Measurements from ENCODE around the gene POU4F1. TPM values are rescaled to one million over a fixed set of nuclear protein-coding genes. Genes with fewer than 3 reads are reported as not detected.

Gene POU4F1
- total and polyA plus RNA-seq, 12 donors: 0.03 TPM; not detected in 11

GRCh38 chr13:78606471-78607408, 3.4 kb upstream of the POU4F1 start:
- intact Hi-C loops (cut with DNase I): loop anchor here in 1 of 2 donors (10.0 kb wide), 1 partner anchor 58 kb away; no protein-coding TSS in a partner anchor
- H3K9me3 ChIP-seq (replicated peaks in 1 of 3): no peaks in the 10 kb centered on the region
- H3K27ac ChIP-seq: no peak overlapping the region
- peaks cover 67% of the 10 kb centered on the region for H3K27me3 ChIP-seq
- DNase-seq: no peak
- H3K36me3 ChIP-seq (replicated peaks in 1 of 2): no peaks in the 10 kb centered on the region
- TF ChIP-seq CTCF (IDR thresholded peaks at IDR 0.05): no peak
- no peak for TF ChIP-seq POLR2A (IDR thresholded peaks at IDR 0.05)
- peaks cover 10 to 26% of the 10 kb centered on the region in 2 donors for H3K4me1 ChIP-seq (replicated peaks in 1 of 2)
- 19 to 27% (median 23%) methylated on average over 18 to 30 of the region's 30 CpGs for WGBS, 4 donors
- H3K4me3 ChIP-seq: no peak overlapping the region

GRCh38 chr13:78604782-78605611, 1.6 kb upstream of the POU4F1 start:
- no peak for DNase-seq
- WGBS, 4 donors: 7 to 13% (median 8%) methylated on average over 11 to 20 of the region's 20 CpGs
- no peaks in the 10 kb centered on the region for H3K9me3 ChIP-seq (replicated peaks in 1 of 3)
- H3K27ac ChIP-seq: no peak overlapping the region
- peaks cover 14 to 26% of the 10 kb centered on the region in 2 donors for H3K4me1 ChIP-seq (replicated peaks in 1 of 2)
- no peaks in the 10 kb centered on the region for H3K36me3 ChIP-seq (replicated peaks in 1 of 2)
- no peak for TF ChIP-seq CTCF (IDR thresholded peaks at IDR 0.05)
- no peak for TF ChIP-seq POLR2A (IDR thresholded peaks at IDR 0.05)
- no peak overlapping the region for H3K4me3 ChIP-seq
- intact Hi-C loops (cut with DNase I): loop anchor here in 1 of 2 donors (10.0 kb wide), 1 partner anchor 60 kb away; no protein-coding TSS in a partner anchor
- peaks cover 83% of the 10 kb centered on the region for H3K27me3 ChIP-seq

DNA sequence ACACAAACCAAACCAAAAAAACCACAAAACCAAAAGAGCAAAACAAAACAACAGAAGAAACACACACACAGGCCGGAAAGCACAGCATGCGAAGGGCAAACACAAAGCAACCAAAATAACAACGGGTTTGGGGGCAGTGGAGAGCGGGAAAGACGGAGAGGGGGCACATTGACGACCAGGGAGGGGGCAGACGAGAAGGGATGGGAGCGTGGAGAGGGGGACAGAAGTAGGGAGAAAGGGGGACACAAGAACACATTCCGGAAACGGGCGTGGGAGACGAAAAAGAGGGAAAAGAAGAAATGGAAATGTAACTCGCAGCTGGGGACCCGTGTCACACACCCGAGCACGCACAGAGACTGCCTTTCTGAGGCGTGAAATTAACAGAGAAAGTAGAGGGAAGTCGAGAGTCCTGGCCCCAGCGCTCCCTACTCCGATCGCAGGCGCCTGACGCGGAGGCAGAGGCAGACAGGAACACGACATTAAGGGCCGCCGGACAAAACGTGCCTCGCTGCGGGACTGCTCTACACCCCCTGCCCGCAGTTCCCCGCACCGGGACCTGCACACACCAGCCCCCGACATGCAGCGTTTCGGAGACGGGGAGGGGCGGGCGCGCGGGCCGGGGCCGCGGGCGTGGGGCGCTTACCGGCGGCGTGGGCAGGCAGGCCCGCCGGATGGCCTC, 652 bp downstream of the POU4F1 start:
- H3K36me3 ChIP-seq (replicated peaks in 1 of 2): no peaks in the 10 kb centered on the region
- TF ChIP-seq CTCF (IDR thresholded peaks at IDR 0.05) (no peak), POLR2A (IDR thresholded peaks at IDR 0.05) (no peak)
- intact Hi-C loops (cut with DNase I): loop anchor here in 1 of 2 donors (10.0 kb wide), 1 partner anchor 62 kb away; no protein-coding TSS in a partner anchor
- H3K9me3 ChIP-seq (replicated peaks in 1 of 3): no peaks in the 10 kb centered on the region
- peaks cover 4 to 7% of the 10 kb centered on the region in 2 donors for H3K4me1 ChIP-seq (replicated peaks in 1 of 2)
- DNase-seq: no peak
- H3K27me3 ChIP-seq: peaks cover 92% of the 10 kb centered on the region
- 2 to 4% (median 3%) methylated on average over 24 to 51 of the region's 51 CpGs for WGBS, 4 donors
- H3K4me3 ChIP-seq: peak overlapping the region in 1 of 4 donors; percentile 41
- no peak overlapping the region for H3K27ac ChIP-seq

All from adrenal gland (tissue), 12 donors.